ENCODE results near the gene KIAA1217.

KIAA1217 gene

GRCh38 chr10:24174014-24174413, 34.9 kb upstream of the KIAA1217 start:
- no peak overlapping the region for H3K4me3 ChIP-seq (ENCODE audit: control insufficient read depth, low read depth, low read length)
- DNase-seq (ENCODE audit: low read depth) = no peak
- TF ChIP-seq CTCF (conservative IDR thresholded peaks at IDR 0.05; ENCODE audit: control insufficient read depth, insufficient read depth, low read depth, low read length) = no peak

- TF ChIP-seq CTCF (conservative IDR thresholded peaks at IDR 0.05; ENCODE audit: control insufficient read depth, insufficient read depth, low read depth, low read length) = no peak
- no peak overlapping the region for H3K4me3 ChIP-seq (ENCODE audit: control insufficient read depth, low read depth, low read length)
- no peak for DNase-seq (ENCODE audit: low read depth)
Measured at GRCh38 chr10:24176658-24177057, 32.3 kb upstream of the KIAA1217 start.

- H3K4me3 ChIP-seq (ENCODE audit: control insufficient read depth, low read depth, low read length) = no peak overlapping the region
- DNase-seq (ENCODE audit: low read depth) = no peak
- no peak for TF ChIP-seq CTCF (conservative IDR thresholded peaks at IDR 0.05; ENCODE audit: control insufficient read depth, insufficient read depth, low read depth, low read length)
Measured at GRCh38 chr10:24177636-24178035, 31.3 kb upstream of the KIAA1217 start.

- no peak for DNase-seq (ENCODE audit: low read depth)
- TF ChIP-seq CTCF (conservative IDR thresholded peaks at IDR 0.05; ENCODE audit: control insufficient read depth, insufficient read depth, low read depth, low read length) = no peak
- H3K4me3 ChIP-seq (ENCODE audit: control insufficient read depth, low read depth, low read length) = no peak overlapping the region
Measured at GRCh38 chr10:24180891-24181290, 28.0 kb upstream of the KIAA1217 start.

- no peak for DNase-seq (ENCODE audit: low read depth)
- no peak overlapping the region for H3K4me3 ChIP-seq (ENCODE audit: control insufficient read depth, low read depth, low read length)
- TF ChIP-seq CTCF (conservative IDR thresholded peaks at IDR 0.05; ENCODE audit: control insufficient read depth, insufficient read depth, low read depth, low read length) = no peak
Measured at GRCh38 chr10:24184455-24184854, 24.5 kb upstream of the KIAA1217 start.

- DNase-seq (ENCODE audit: low read depth) = no peak
- H3K4me3 ChIP-seq (ENCODE audit: control insufficient read depth, low read depth, low read length) = no peak overlapping the region
- no peak for TF ChIP-seq CTCF (conservative IDR thresholded peaks at IDR 0.05; ENCODE audit: control insufficient read depth, insufficient read depth, low read depth, low read length)
Measured at GRCh38 chr10:24193330-24193729, 15.6 kb upstream of the KIAA1217 start.

- DNase-seq (ENCODE audit: low read depth) = no peak
- H3K4me3 ChIP-seq (ENCODE audit: control insufficient read depth, low read depth, low read length) = no peak overlapping the region
- TF ChIP-seq CTCF (conservative IDR thresholded peaks at IDR 0.05; ENCODE audit: control insufficient read depth, insufficient read depth, low read depth, low read length) = no peak
Measured at GRCh38 chr10:24197263-24197662, 11.7 kb upstream of the KIAA1217 start.
